ENCODE data around the gene CYB561A3.
A peak's percentile ranks its signal among the peaks of the same experiment; 100 is the strongest.

The CYB561A3 gene

GRCh38 chr11:61333550-61334433, 27.9 kb downstream of the CYB561A3 start:
- H3K27ac ChIP-seq (ENCODE audit: low read depth, low read length) = peak overlapping the region; percentile 86
- peak overlapping the region; percentile 96 for H3K9ac ChIP-seq (ENCODE audit: low read length)
- peak overlapping the region; percentile 89 for H3K4me3 ChIP-seq (ENCODE audit: low read depth, low read length)
- peaks cover 32% of the 10 kb centered on the region for H3K4me1 ChIP-seq (ENCODE audit: control insufficient read depth, insufficient read depth, low read length)
- peaks cover 31% of the 10 kb centered on the region for H3K36me3 ChIP-seq (ENCODE audit: control insufficient read depth, insufficient read depth, low read length)
- H3K27me3 ChIP-seq (ENCODE audit: control insufficient read depth, insufficient read depth, low read length) = no peaks in the 10 kb centered on the region
- H3K9me3 ChIP-seq (ENCODE audit: control insufficient read depth, insufficient read depth, low read depth, low read length) = no peaks in the 10 kb centered on the region

GRCh38 chr11:61332797-61333549, 28.7 kb downstream of the CYB561A3 start, which contains the start of the genes DDB1 and TKFC:
Gene DDB1 (minus strand): TSS chr11:61333105. CDS start chr11:61332968, 137 bp downstream.
Gene TKFC (plus strand): TSS chr11:61333228. CDS start chr11:61334729, 1,501 bp downstream.
- H3K9ac ChIP-seq (ENCODE audit: low read length) = peak within 1 kb of the TSS; percentile 96
- H3K36me3 ChIP-seq (ENCODE audit: control insufficient read depth, insufficient read depth, low read length) = peaks cover 30% of the 10 kb centered on the region
- H3K4me1 ChIP-seq (ENCODE audit: control insufficient read depth, insufficient read depth, low read length) = peaks cover 32% of the 10 kb centered on the region
- no peaks in the 10 kb centered on the region for H3K9me3 ChIP-seq (ENCODE audit: control insufficient read depth, insufficient read depth, low read depth, low read length)
- H3K27me3 ChIP-seq (ENCODE audit: control insufficient read depth, insufficient read depth, low read length) = no peaks in the 10 kb centered on the region
- H3K4me3 ChIP-seq (ENCODE audit: low read depth, low read length) = peak within 1 kb of the TSS; percentile 89
- peak within 1 kb of the TSS; percentile 87 for H3K27ac ChIP-seq (ENCODE audit: low read depth, low read length)

GRCh38 chr11:61332281-61332796, 29.3 kb downstream of the CYB561A3 start:
- peak overlapping the region; percentile 89 for H3K4me3 ChIP-seq (ENCODE audit: low read depth, low read length)
- peaks cover 32% of the 10 kb centered on the region for H3K4me1 ChIP-seq (ENCODE audit: control insufficient read depth, insufficient read depth, low read length)
- no peaks in the 10 kb centered on the region for H3K9me3 ChIP-seq (ENCODE audit: control insufficient read depth, insufficient read depth, low read depth, low read length)
- H3K27ac ChIP-seq (ENCODE audit: low read depth, low read length) = peak overlapping the region; percentile 87
- no peaks in the 10 kb centered on the region for H3K27me3 ChIP-seq (ENCODE audit: control insufficient read depth, insufficient read depth, low read length)
- H3K36me3 ChIP-seq (ENCODE audit: control insufficient read depth, insufficient read depth, low read length) = peaks cover 35% of the 10 kb centered on the region
- H3K9ac ChIP-seq (ENCODE audit: low read length) = peak overlapping the region; percentile 96

GRCh38 chr11:61331651-61332050, 30.0 kb downstream of the CYB561A3 start:
- Histone ChIP-seq H3K9ac (ENCODE audit: low read length) (peak overlapping the region; percentile 96), H3K27me3 (ENCODE audit: control insufficient read depth, insufficient read depth, low read length) (no peaks in the 10 kb centered on the region), H3K9me3 (ENCODE audit: control insufficient read depth, insufficient read depth, low read depth, low read length) (no peaks in the 10 kb centered on the region), H3K27ac (ENCODE audit: low read depth, low read length) (no peak overlapping the region), H3K36me3 (ENCODE audit: control insufficient read depth, insufficient read depth, low read length) (peaks cover 42% of the 10 kb centered on the region), H3K4me1 (ENCODE audit: control insufficient read depth, insufficient read depth, low read length) (peaks cover 32% of the 10 kb centered on the region), H3K4me3 (ENCODE audit: low read depth, low read length) (peak overlapping the region; percentile 89)

- H3K4me1 ChIP-seq (ENCODE audit: control insufficient read depth, insufficient read depth, low read length) = peaks cover 22% of the 10 kb centered on the region
- H3K9me3 ChIP-seq (ENCODE audit: control insufficient read depth, insufficient read depth, low read depth, low read length) = no peaks in the 10 kb centered on the region
- H3K27ac ChIP-seq (ENCODE audit: low read depth, low read length) = no peak overlapping the region
- H3K27me3 ChIP-seq (ENCODE audit: control insufficient read depth, insufficient read depth, low read length) = no peaks in the 10 kb centered on the region
- peaks cover 59% of the 10 kb centered on the region for H3K36me3 ChIP-seq (ENCODE audit: control insufficient read depth, insufficient read depth, low read length)
- no peak overlapping the region for H3K4me3 ChIP-seq (ENCODE audit: low read depth, low read length)
- H3K9ac ChIP-seq (ENCODE audit: low read length) = no peak overlapping the region
Measured at GRCh38 chr11:61329871-61330270, 31.8 kb downstream of the CYB561A3 start.

DNA sequence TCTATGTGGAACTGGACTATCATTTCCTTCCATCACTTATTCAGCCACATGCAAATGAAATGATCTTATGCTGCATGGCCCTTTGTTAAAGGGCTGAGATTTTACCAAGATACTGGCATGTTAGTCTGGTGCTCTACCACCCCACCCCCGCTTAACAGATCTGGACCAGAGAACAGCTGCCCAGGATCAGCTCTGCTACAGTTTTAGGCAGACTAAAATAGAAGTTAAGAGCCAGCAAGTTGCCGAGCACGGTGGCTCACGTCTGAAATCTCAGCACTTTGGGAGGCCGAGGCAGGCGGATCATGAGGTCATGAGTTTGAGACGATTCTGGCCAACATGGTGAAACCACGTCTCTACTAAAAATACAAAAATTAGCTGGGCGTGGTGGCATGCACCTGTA, 33.3 kb downstream of the CYB561A3 start:
- Histone ChIP-seq H3K27ac (ENCODE audit: low read depth, low read length) (no peak overlapping the region), H3K9ac (ENCODE audit: low read length) (no peak overlapping the region), H3K36me3 (ENCODE audit: control insufficient read depth, insufficient read depth, low read length) (peaks cover 72% of the 10 kb centered on the region)

DNA sequence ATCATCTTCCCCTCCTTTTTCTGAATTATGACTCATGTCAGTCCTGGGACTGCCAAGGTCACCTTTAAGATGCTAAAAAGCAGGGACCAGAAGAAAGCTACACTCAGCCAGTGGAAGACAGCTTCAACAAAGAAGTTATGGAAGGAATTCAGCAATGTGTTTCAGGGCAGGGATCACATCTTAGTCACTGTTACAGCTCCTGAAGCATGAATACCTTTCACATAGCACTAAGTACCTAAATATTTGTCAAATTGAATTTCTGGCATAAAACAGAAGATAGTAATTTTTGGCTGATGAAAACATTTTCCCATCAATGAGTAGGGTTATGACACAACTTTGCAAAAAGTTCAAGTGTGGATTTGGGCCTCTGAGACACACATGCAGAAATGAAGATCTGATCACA, 34.0 kb downstream of the CYB561A3 start:
- H3K4me1 ChIP-seq (ENCODE audit: control insufficient read depth, insufficient read depth, low read length) = peaks cover 8% of the 10 kb centered on the region
- no peak overlapping the region for H3K4me3 ChIP-seq (ENCODE audit: low read depth, low read length)
- no peak overlapping the region for H3K9ac ChIP-seq (ENCODE audit: low read length)
- peaks cover 79% of the 10 kb centered on the region for H3K36me3 ChIP-seq (ENCODE audit: control insufficient read depth, insufficient read depth, low read length)
- H3K27ac ChIP-seq (ENCODE audit: low read depth, low read length) = no peak overlapping the region
- no peaks in the 10 kb centered on the region for H3K27me3 ChIP-seq (ENCODE audit: control insufficient read depth, insufficient read depth, low read length)
- H3K9me3 ChIP-seq (ENCODE audit: control insufficient read depth, insufficient read depth, low read depth, low read length) = no peaks in the 10 kb centered on the region

More for the DNA sequence above, 33.3 kb downstream of the CYB561A3 start:
- H3K4me1 ChIP-seq (ENCODE audit: control insufficient read depth, insufficient read depth, low read length) = peaks cover 8% of the 10 kb centered on the region
- H3K27me3 ChIP-seq (ENCODE audit: control insufficient read depth, insufficient read depth, low read length) = no peaks in the 10 kb centered on the region
- H3K4me3 ChIP-seq (ENCODE audit: low read depth, low read length) = no peak overlapping the region
- H3K9me3 ChIP-seq (ENCODE audit: control insufficient read depth, insufficient read depth, low read depth, low read length) = no peaks in the 10 kb centered on the region

GRCh38 chr11:61325649-61326414, 35.9 kb downstream of the CYB561A3 start:
- H3K9ac ChIP-seq (ENCODE audit: low read length) = no peak overlapping the region
- H3K9me3 ChIP-seq (ENCODE audit: control insufficient read depth, insufficient read depth, low read depth, low read length) = no peaks in the 10 kb centered on the region
- no peak overlapping the region for H3K27ac ChIP-seq (ENCODE audit: low read depth, low read length)
- H3K27me3 ChIP-seq (ENCODE audit: control insufficient read depth, insufficient read depth, low read length) = no peaks in the 10 kb centered on the region
- H3K4me1 ChIP-seq (ENCODE audit: control insufficient read depth, insufficient read depth, low read length) = no peaks in the 10 kb centered on the region
- no peak overlapping the region for H3K4me3 ChIP-seq (ENCODE audit: low read depth, low read length)
- peaks cover 91% of the 10 kb centered on the region for H3K36me3 ChIP-seq (ENCODE audit: control insufficient read depth, insufficient read depth, low read length)

GRCh38 chr11:61315260-61315659, 46.4 kb downstream of the CYB561A3 start:
- H3K4me1 ChIP-seq (ENCODE audit: control insufficient read depth, insufficient read depth, low read length) = no peaks in the 10 kb centered on the region
- H3K36me3 ChIP-seq (ENCODE audit: control insufficient read depth, insufficient read depth, low read length) = peaks cover 93% of the 10 kb centered on the region
- no peak overlapping the region for H3K4me3 ChIP-seq (ENCODE audit: low read depth, low read length)
- no peaks in the 10 kb centered on the region for H3K9me3 ChIP-seq (ENCODE audit: control insufficient read depth, insufficient read depth, low read depth, low read length)
- no peaks in the 10 kb centered on the region for H3K27me3 ChIP-seq (ENCODE audit: control insufficient read depth, insufficient read depth, low read length)
- H3K9ac ChIP-seq (ENCODE audit: low read length) = no peak overlapping the region
- H3K27ac ChIP-seq (ENCODE audit: low read depth, low read length) = no peak overlapping the region

GRCh38 chr11:61310749-61311148, 50.9 kb downstream of the CYB561A3 start:
- Histone ChIP-seq H3K27ac (ENCODE audit: low read depth, low read length) (no peak overlapping the region), H3K9ac (ENCODE audit: low read length) (no peak overlapping the region), H3K4me3 (ENCODE audit: low read depth, low read length) (no peak overlapping the region), H3K36me3 (ENCODE audit: control insufficient read depth, insufficient read depth, low read length) (peaks cover 100% of the 10 kb centered on the region), H3K9me3 (ENCODE audit: control insufficient read depth, insufficient read depth, low read depth, low read length) (no peaks in the 10 kb centered on the region), H3K27me3 (ENCODE audit: control insufficient read depth, insufficient read depth, low read length) (no peaks in the 10 kb centered on the region), H3K4me1 (ENCODE audit: control insufficient read depth, insufficient read depth, low read length) (no peaks in the 10 kb centered on the region)

Measured in HUES6 (cell line).